Activated T-cell treated with anti-CD3 and anti-CD28 coated beads for 4 hours (primary cell): Measurements from ENCODE around the gene TMEM242.

Experiments
- DNase-seq: peaks from one replicate; pipeline ENCODE4 v3.0.0-alpha.2; 2020

TMEM242 gene

GRCh38 chr6:157268835-157269234, 54.5 kb downstream of the TMEM242 start:
- no peak for DNase-seq

DNA sequence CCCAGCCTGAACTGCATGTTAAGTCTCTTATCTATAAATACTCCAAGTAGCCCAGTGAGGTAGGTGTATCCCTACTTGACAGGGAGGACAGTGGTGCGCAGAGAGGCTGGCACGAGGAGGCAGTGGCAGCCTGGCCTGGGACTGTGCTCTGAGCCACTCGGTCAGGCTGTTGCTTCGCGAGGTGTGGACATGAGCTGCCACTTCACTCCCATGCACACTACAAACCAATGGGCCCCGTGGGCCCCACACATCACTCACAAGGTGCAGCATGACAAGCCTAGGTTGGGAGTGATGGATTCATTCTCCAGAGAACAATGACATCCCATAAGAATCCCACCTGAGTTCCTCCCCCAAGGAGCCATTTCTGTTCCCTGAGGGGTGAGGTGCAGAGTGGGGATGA, 54.9 kb downstream of the TMEM242 start:
- DNase-seq: no peak

GRCh38 chr6:157267654-157268053, 55.7 kb downstream of the TMEM242 start:
- no peak for DNase-seq

DNA sequence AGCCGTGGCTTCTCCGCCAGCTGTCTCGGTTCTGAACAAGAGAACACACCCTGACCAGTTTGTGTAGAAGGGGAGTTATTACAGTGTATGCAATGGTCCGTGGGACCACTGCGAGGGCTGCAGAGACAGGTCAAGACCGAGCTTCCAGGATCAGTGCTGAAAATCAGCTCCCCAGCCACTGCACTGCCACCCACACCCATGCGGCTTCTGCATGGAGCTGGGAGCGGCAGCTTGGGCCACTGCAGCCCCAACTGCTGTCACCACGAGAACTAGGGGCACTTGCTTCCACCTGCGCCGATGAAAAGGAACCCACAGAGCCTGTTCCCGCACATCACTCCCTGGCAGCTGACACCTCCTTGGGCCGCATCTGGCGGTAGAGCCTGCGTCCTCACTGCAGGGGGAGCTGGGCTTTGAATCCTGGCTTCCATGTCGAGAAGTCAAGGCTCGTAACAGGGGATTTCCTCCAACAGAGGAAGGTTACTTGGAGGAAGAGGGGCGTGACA, 56.2 kb downstream of the TMEM242 start:
- DNase-seq: no peak

DNA sequence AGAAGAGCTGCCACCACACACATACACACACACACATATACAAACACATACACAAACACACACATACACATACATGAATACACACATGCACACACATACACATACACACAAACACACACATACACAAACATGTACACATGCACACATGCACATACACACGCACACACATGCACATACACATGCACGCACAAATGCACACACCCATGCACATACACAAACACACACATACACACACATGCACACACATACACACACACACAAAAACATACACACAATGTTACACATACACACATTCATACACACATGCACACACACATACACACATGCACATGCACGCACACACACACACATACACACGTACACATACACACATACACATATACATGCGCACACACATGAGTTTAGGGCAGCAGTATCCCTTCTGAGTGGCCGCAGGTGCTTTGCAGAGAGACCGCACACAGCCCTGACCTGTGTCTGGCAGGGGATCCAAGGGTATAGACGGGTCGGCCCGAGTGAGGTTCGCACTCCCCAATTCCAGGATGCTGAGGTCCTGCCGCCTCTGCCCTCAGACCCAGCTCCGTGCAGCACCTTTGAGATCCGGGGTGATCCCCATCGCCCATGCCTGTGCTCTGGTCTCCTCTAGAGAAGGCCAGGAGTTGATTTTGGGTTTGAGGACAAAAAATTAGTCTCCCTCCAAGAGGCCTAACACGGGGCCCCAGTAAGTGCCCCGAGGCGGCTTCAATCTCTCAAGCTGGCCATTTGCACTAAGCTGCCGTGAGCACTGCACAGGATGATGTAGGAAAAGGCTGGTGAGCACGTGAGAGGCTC, 56.8 kb downstream of the TMEM242 start:
- DNase-seq: no peak

- DNase-seq: no peak
Measured at GRCh38 chr6:157265635-157266034, 57.7 kb downstream of the TMEM242 start.

DNA sequence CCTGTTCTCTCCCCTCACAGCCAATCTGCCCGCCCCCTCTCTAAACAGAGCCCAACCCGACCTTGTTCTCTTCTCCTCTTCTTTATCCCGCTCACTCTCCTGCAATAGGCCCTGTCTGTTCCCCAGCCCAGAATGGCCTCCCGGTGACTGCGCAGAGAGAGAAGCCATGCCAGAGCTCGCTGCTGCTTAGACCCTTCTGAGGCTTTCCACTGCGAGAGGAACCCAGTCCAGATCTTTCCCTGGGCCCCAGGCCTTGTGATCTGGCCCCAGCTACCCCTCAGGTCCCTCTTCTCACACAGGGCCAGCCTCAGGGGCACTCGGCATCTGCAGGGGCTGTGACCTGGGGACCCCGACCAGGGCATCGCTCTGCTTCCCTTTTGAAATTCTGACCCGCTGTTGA, 58.1 kb downstream of the TMEM242 start:
- DNase-seq: no peak

DNA sequence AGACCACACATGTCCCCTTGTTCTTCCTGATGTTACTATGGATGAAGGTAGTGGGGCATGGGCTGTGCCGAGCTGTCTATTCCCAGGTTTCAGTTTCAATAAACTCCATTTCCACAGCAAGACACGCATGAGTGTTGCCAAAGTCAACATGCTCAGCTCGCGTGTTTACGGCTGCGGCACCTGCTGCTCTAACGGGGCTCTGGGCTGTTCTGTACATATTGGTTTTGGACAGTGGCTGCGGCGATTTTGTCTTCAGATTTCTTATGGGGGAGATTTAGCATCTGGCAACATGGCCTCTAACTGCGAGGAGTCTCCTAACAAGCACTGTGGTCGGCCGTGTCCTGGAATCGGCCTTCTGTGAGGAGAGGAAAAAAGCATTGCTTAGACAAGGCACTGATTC, 58.6 kb downstream of the TMEM242 start:
- no peak for DNase-seq

GRCh38 chr6:157263881-157264397, 59.4 kb downstream of the TMEM242 start:
- no peak for DNase-seq

GRCh38 chr6:157263146-157263545, 60.2 kb downstream of the TMEM242 start:
- DNase-seq: no peak

DNA sequence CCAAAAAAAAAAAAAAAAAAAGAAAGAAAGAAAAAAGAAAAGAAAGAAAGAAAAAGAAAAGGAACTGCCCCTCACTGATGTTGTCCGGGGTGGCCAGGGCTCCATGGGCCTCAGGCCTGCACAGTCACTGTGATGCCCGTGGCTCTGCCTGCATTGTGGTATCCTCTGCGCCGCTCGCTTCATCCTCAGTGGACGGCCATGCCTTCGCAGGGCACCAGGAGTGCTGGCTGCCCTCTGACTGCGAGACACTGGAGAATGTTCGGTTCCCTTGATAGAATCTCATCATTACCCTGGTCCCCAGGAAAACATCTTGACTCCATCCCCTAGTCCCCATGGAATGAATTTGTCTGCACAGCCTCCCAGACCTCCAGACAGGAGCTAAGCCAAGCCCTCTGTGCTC, 61.7 kb downstream of the TMEM242 start:
- DNase-seq: no peak

DNA sequence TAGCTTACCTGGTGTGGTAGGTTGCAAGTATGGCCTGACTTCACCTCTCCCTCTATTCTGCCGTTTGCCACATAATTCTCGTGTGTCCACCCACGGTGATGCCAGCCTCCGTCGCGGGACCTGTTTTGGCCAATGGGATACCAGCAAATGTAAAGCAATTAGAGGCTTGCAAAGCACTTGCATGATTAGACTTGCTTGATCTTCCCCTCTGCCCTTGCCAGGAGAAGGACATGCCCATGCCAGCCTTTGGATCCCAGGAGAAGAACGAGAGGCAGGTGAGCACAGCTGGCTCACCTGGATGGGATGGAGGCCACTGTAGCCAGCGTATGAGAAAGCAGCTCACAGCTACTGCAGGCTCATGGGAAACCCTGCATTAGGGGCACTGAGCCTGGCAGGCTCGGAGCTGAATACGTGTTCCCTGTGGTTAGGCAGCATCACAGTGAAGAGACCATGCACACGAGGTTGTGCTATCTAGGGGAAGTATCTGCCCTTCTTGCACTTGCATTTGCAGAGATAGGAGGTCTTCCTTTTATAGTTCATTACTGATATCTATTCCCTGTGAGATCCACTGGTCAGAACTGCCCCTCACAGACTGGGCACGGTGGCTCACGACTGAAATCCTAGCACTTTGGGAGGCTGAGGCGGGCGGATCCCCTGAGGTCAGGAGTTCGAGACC, 62.4 kb downstream of the TMEM242 start:
- no peak for DNase-seq

DNA sequence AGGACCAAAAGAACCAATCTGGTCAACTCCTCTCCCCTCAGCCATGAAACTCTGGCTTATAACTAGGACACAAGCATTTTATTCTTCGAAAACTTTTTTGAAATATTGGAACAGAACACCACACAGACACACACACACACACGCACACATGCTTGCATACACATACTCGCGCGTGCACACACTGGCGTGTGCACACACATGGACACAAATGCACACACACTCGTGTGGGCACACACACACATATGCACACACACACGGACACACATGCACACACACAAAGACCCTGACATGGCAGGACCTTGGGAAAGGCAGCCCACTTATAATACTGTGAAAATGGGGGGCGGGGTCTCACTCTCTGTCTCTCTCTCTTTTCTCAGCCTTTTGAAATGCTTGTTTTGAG, 63.9 kb downstream of the TMEM242 start:
- DNase-seq: no peak

- DNase-seq: no peak
Measured at GRCh38 chr6:157258878-157259277, 64.4 kb downstream of the TMEM242 start.

DNA sequence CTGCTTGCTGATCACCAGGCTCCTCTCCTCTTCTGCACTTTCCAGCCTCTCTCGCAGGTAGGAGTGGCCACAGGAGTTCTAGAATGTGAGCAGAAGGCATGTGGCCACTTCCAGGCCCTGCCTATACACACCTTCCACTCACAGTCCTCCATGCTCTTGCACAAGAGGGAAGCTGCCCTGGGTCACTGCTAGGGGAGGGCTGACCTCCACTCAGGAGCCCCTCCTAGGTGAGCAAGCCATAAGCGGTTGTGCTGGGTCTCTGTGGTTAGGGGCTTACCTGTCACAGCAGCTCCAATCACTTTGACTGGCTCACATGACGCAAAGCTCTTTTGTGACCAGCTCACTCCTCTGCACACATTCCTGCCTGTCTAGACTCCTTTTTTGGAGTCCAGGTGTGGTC, 68.2 kb downstream of the TMEM242 start:
- no peak for DNase-seq

DNA sequence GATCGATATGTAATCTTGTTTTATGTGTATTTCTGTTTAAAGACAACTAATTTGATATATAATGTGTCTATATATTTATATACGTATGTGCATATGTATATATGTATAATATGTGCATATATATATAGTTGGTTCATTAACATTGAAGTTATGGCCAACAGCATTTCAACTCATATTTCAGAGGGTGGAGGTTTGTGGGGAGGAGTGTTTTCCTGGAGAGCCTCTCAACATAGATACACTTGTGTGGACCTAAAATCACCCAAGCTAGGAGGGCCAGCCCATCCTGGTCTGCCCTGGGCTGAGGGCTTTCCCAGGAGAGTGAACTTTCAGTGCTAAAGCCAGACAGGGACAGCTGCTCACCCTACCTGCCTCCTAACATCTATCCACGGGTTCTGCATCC, 68.8 kb downstream of the TMEM242 start:
- DNase-seq: no peak

DNA sequence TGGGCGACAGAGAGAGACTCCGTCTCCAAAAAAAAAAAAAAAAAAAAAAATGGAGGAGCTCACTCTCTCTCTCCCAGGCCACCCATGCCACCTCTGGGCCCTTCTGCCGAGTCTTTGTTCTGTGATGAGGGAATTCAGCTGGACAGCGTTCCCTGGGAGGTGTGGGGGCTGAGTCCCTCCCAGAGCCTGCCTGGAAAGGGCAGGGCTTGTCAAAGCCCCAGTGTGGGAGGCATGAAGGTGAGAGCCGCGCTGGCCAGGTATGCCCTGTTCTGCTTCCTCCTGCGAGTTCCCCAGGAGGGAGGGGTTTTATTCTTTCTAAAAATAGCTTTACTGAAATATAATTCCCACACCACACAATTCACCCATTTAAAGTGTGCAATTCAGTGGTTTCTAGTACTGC, 69.6 kb downstream of the TMEM242 start:
- no peak for DNase-seq

DNA sequence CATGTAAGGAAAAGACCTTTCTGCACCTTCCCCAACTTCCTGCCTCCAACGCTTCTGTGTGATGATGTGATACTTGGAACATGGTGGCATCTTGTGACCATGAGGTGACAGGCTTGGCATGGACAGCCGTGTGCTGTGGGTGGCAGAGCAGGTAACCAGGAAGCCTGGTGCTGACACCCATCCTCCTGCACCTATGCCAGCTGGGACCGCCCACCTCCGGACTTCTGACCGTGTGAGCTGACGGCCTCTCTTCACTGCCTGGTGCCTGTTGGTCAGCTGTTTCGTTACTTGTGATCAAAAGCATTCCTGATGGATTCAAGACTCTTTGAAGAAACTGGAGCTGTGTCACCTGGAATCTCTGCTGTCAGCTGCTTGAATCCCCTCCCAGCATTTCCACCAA, 70.3 kb downstream of the TMEM242 start:
- DNase-seq: no peak

GRCh38 chr6:157251586-157252247, 71.6 kb downstream of the TMEM242 start:
- no peak for DNase-seq

GRCh38 chr6:157249826-157250225, 73.5 kb downstream of the TMEM242 start:
- DNase-seq: no peak

DNA sequence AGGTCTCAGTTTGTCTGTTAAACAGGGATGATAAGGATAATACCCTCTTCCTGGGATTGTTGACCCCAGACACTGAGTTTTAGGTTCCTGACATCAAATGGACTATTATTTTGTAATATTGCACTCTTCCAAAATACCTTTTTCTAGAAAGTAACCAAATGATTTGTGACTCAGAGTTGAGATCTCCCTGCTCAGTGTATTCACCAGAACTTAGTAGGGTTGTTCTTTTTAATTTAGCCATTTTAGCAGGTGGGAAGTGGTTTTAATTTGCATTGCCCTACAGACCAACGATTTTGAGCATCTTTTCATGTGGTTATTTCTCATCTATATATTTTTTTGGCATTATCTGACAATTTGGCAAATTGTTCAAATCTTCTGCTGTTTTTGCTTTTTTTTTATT, 75.1 kb downstream of the TMEM242 start:
- DNase-seq: no peak

GRCh38 chr6:157246771-157247484, 76.4 kb downstream of the TMEM242 start:
- no peak for DNase-seq

- DNase-seq: no peak
Measured at GRCh38 chr6:157246048-157246630, 77.2 kb downstream of the TMEM242 start.
